GM19438 (cell line): ENCODE measurements around the gene C1QL2.

Experiments
- ATAC-seq: cut with Tn5 transposase; IDR thresholded peaks from one replicate; pipeline ENCODE4 v1.9.1; 2021; ENCODE audit warnings: low read depth; ENCODE audit not compliant: unreplicated experiment

The C1QL2 gene

DNA sequence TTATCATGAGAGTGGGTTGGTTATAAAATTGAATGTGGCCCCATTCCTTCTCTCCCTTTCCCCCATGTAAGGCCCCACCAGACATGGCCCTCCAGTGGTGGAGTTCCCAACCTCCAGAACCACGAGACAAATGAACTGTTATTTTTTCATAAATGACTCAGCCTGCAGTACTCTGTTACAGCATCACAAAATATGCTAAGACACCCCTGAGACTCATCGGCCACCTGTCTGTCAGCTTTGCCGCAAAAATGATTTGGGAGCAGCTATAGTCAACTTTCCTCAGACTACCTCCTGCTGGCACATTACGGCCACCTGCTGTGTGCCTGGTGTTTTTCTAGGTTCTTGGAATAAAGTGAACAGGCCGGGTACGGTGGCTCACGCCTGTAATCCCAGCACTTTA lies 21.4 kb upstream of the C1QL2 start:
- no peak for ATAC-seq

DNA sequence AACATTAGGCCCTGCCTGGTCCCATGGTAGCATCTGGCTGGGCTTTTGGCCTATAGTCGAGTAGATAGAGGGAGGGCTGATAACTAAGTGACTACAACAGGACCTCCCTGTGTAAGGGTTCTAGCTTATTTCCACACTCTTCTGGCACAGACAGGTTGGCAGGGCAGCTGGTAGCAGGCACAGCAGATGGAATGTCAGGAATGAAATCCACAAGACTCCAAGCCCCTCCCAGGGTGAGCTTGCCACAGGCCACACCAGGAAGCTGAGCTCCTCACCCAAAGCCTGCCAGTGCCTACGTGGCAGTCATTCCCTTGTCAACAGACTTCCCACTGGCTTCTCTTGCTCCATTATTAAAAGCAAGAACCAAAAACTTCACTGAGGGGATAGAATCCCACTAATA lies 20.7 kb upstream of the C1QL2 start:
- no peak for ATAC-seq

- ATAC-seq = no peak
Measured at GRCh38 chr2:119178776-119179175, 20.2 kb upstream of the C1QL2 start.

GRCh38 chr2:119177838-119178190 lies 19.3 kb upstream of the C1QL2 start:
- ATAC-seq = no peak

- no peak for ATAC-seq
Measured at GRCh38 chr2:119177171-119177837, 18.8 kb upstream of the C1QL2 start.

GRCh38 chr2:119175517-119175916 lies 17.0 kb upstream of the C1QL2 start:
- no peak for ATAC-seq

DNA sequence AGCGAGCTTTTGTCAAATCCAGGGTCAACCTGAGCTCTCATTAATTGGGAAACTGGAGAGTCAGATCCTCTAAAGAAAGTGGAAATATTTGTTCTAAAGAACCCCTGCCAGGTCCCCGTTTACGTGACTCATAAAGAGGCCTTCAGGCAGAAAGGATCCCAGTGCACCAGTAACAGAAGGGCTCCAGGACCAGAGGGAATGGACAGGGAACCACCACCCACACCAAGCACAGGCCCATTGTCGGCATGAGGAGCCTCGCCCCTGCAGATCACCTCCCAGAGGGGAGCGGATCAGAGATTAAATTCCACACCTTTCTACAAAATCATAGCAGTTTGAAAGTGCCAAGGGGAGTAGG lies 16.4 kb upstream of the C1QL2 start:
- no peak for ATAC-seq

GRCh38 chr2:119174216-119174992 lies 15.9 kb upstream of the C1QL2 start:
- peak; percentile 75 for ATAC-seq

- ATAC-seq = no peak
Measured at GRCh38 chr2:119173556-119174060, 15.1 kb upstream of the C1QL2 start.

- no peak for ATAC-seq
Measured at GRCh38 chr2:119170504-119170903, 12.0 kb upstream of the C1QL2 start.

DNA sequence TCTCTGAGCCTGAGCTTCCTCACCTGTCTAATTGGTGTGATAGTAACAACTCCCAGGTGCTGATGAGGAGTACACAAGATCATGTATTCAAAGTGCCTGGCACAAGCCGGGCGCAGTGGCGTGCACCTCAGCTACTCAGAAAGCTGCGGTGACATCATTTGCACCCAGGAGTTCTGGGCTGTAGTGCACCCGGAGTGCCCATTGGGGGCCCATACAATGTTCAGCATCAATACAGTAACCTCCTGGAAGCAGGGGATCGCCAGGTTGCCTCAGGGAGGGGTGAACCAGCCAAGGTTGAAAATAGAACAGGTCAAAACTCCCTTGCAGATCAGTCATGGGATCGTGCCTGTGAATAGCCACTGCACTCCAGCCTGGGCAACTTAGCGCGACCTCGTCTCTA lies 11.2 kb upstream of the C1QL2 start:
- no peak for ATAC-seq

DNA sequence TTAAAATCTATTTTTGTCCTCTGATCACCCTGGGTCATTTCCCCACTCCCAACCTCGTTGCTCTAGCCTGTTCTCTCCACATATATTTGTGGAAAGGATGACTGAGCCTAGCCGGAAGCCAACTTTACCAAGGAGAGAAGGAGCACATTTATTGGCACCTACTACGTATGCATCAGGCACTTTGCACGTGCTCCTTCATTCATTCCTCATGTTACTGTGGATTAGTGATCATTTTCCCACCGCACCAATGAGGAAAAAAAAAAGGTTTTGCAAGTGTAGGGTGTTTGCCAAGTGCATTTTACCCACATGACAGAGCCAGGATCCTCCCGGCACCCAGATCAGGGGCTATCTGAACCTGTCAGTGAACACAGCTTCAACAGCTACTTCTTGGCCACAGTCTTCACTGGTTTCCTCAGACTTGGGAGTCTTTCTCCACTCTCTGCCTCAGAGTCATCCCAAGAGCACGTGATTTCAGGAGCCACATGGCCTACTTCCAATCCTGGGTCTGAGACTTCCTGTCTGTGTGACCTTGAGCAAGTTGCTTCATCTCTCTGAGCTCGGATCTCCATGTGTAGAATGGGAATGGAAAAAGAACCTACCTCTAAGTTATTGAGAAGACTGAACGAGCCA lies 1.9 kb upstream of the C1QL2 start:
- ATAC-seq = no peak

DNA sequence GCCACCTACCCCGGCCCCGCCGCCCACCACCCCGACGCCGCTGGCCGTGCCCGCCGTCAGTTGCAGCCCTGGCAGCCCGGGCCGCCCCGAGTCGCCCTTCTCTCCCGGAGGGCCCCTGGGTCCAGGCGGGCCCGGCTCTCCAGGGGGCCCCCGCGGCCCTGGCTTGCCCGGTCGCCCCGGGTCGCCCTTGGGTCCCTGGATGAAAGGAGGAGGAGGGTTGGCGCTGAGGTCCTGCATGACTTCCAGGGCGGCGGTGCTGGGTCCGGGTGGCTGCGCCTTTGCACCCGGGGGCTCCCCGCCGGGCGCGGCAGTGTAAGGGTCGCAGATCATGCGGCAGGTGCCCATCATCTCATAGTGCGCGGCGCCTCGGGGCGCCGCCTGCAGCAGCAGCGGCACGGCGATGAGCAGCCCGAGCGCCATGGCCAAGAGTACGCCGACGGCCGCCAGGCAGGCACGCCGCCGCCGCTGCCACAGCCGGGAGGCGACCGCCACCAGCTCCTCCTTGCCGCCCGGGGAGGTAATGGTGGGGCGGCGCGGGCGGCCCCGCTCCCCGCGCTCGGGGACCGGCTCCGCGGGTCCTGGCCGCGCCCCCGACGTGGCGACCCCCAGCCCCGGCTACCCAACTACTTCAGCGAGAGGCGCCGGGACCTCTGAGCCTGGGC lies 570 bp downstream of the C1QL2 start:
- ATAC-seq = no peak

DNA sequence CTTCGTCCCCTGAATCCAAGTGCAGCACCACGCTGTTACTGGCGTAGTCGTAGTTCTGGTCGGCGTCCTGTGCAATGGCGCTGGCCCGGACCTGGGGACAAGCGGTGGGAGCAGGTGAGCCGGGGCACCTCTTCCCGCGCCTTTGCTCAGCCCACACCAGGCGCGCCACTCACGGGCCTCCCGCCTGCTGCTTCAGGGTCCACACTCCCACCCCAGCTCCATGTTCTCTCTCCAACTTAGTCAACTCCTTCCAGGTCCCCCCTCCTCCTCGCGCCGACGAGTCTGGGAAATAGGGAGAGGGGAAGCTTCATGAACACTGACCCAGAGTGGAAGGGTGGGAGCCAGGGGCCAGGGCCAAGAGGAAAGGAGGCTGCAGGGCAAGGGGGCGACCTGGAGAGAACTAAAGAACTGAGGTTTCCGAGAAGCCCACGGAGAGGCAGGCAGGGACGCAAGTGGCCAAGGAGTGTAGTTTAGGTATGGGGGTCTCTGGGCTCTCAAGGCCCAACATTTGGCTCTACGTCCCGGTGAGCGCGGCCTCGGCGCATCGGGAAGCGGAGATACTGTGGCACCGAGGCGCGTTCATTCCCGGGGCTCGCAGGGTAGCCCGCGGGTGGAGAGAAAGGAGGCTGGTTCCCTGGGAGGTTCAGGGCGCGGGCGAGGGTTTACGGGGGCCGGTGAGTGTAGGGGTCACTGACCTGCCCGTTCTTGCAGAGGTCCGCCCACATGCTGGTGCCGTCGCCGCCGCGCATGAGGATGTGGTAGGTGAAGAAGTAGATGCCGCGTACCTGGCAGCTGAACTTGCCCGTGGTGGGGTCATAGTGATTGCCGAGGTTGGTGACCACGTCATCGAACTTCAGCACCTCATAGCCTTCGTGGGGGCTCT lies 1.4 kb downstream of the C1QL2 start:
- ATAC-seq = no peak

DNA sequence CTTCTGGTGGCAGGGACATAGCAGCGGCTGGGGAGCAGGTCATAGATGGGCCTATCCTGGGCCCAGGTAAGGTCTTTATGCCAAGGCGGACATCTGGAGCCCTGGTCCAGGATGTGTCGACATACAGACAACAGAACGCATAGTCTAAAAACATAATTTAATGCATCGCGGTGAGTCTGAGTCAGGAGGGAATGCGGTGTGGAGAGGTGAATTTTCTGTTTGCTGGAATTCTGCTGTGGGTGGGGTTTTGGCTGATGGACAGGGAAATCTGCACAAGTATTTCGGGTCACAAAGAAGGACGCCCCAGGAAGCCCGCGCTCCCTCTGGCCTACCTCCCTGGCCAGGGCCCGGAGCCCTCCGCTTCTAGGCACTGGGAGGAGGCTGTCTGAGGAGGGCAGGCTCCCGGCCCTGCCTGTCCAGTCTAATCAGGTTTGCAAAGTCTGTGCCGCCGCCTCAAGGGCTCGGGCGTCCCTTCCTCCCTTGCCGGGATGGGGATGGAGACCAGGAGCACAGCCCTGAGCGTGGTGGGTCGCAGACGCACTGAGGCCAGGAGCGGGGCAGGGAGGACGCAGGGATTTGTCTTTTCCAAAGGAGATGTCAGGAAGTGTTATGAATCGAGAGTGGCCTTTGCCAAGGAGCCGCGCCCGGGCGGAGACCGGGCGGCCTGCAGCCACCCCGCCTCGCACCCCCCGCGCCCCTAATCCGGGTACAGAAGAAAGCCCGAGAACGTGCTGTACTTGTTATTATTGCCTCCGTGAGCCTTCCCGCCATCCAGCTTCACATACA lies 2.3 kb downstream of the C1QL2 start:
- ATAC-seq = no peak

- ATAC-seq = no peak
Measured at GRCh38 chr2:119155633-119156032, 2.9 kb downstream of the C1QL2 start.

DNA sequence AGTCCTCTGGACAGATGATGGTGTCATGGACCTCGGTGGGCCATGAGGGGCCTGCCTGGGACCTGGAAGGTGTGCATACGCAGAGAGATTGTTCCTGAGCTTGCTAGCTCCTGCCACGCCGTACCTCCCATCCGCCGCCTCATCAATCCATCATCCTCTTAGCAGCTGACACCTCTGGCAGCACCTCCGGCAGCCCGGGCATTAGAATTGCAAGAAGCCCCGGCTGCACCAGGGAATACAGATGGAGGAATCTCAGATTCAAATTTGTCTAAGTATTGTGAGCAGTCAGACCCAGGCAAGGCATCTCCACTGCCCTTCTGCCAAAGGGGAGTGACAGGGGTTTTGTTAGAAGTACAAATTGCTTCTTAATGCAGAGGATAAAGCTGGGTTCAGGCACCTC lies 4.5 kb downstream of the C1QL2 start:
- no peak for ATAC-seq

GRCh38 chr2:119149611-119150010 lies 8.9 kb downstream of the C1QL2 start:
- no peak for ATAC-seq
